Uterus (tissue), 4 donors: Measurements from ENCODE around the gene TNS1. TPM values are rescaled to one million over a fixed set of nuclear protein-coding genes. Genes with fewer than 3 reads are reported as not detected.

Experiments
- DNase-seq, 2 donors: peaks; one replicate each; pipeline ENCODE4 v3.0.0-alpha.2; 2019 to 2020
- H3K27ac ChIP-seq, 2 donors: fragments of 200-600 bp; sonication (generic); 1 replicate in 1 of 2; 2 replicates in 1 of 2; pipeline ENCODE4 v1.5.1; 2016 to 2018
- H3K27me3 ChIP-seq, 2 donors: fragments of 200-600 bp; sonication (generic); one replicate each; pipeline ENCODE4 v1.5.1; 2018 to 2019; ENCODE audit warnings: control low read depth in 1 of 2
- H3K36me3 ChIP-seq, 2 donors: fragments of 200-600 bp; sonication (generic); one replicate each; pipeline ENCODE4 v1.5.1; 2019; ENCODE audit warnings: control low read depth in 1 of 2
- H3K4me1 ChIP-seq, 2 donors: fragments of 200-600 bp; sonication (generic); one replicate each; pipeline ENCODE4 v1.5.1; 2018 to 2019; ENCODE audit warnings: control low read depth in 1 of 2
- H3K4me3 ChIP-seq, 2 donors: fragments of 200-600 bp; sonication (generic); 1 replicate in 1 of 2; 2 replicates in 1 of 2; pipeline ENCODE4 v1.5.1; 2018 to 2019; ENCODE audit warnings: mild to moderate bottlenecking in 1 of 2
- H3K9me3 ChIP-seq, 2 donors: fragments of 200-600 bp; sonication (generic); one replicate each; pipeline ENCODE4 v1.5.1; 2019; ENCODE audit warnings: control low read depth in 1 of 2
- POLR2A ChIP-seq, 2 donors: fragments of 450-650 bp; IDR thresholded peaks; one replicate each; pipeline ENCODE4 v1.6.1; 2016; ENCODE audit warnings: antibody characterized with exemption in 2 of 2, mild to moderate bottlenecking in 1 of 2, moderate library complexity in 1 of 2
- intact Hi-C: fragments of 100-400 bp; cut with DNase I; formaldehyde crosslinking; loops from one replicate; pipeline ENCODE4 v1.15.1; 2023; ENCODE audit warnings: low total_unique reads
- total RNA-seq, 4 donors: library from RNA; depleted of rRNA in 3 of 4; stranded (reverse); fragments of >200 nt in 3 of 4; gene quantifications; one replicate each; pipeline versions ENCODE4 v1.1.0 to v1.2.4, GENCODE V29; 2014 to 2023
- TF ChIP-seq, protein P1 (sequence below), 4 experiments: fragments of 200-600 bp in 2 of 4; fragments of 450-650 bp in 2 of 4; sonication (generic) in 2 of 4; IDR thresholded peaks; one replicate each; pipeline ENCODE4 v1.5.1; 2016 to 2019; ENCODE audit warnings: antibody characterized with exemption in 4 of 4, mild to moderate bottlenecking in 2 of 4, moderate library complexity in 1 of 4
- donor health status: DM: yes; HTN: yes; CAD: no.

TNS1 gene
- total RNA-seq, 4 donors from 2014 or later, result 144 to 1,338 (median 313) TPM

DNA sequence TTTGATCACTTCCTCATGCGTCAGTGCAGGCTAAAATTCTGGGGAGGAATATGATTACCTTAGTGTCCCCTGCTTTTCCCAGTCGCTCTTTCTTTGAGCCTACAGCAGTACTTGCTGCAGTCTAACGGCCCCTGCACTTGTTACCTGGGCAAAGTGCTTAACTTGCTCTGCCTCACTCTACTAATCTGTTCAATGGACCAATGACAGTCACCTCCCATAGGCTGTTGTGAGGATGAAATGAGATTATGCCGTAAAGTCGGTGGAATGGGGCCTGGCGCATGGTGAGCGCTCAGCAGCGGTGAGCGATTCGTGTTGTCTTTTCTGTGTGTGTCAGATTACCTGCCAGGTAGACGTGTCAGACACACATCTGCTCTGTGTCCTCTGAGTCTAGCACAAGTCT, 5.3 kb downstream of the TNS1 start:
- H3K4me1 ChIP-seq, result peaks cover 9 to 10% of the 10 kb centered on the region in 2 donors
- DNase-seq, result no peak
- TF ChIP-seq POLR2A (IDR thresholded peaks at IDR 0.05), result no peak
- TF ChIP-seq, protein P1, sequence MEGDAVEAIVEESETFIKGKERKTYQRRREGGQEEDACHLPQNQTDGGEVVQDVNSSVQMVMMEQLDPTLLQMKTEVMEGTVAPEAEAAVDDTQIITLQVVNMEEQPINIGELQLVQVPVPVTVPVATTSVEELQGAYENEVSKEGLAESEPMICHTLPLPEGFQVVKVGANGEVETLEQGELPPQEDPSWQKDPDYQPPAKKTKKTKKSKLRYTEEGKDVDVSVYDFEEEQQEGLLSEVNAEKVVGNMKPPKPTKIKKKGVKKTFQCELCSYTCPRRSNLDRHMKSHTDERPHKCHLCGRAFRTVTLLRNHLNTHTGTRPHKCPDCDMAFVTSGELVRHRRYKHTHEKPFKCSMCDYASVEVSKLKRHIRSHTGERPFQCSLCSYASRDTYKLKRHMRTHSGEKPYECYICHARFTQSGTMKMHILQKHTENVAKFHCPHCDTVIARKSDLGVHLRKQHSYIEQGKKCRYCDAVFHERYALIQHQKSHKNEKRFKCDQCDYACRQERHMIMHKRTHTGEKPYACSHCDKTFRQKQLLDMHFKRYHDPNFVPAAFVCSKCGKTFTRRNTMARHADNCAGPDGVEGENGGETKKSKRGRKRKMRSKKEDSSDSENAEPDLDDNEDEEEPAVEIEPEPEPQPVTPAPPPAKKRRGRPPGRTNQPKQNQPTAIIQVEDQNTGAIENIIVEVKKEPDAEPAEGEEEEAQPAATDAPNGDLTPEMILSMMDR (IDR thresholded peaks at IDR 0.05), result no peak
- H3K36me3 ChIP-seq, result no peaks in the 10 kb centered on the region
- H3K27ac ChIP-seq, result peak overlapping the region; percentile 65 to 78
- H3K9me3 ChIP-seq, result no peaks in the 10 kb centered on the region
- intact Hi-C loops, result loop anchor here (10.0 kb wide), 1 partner anchor 53 kb away; no protein-coding TSS in a partner anchor
- no peak overlapping the region for H3K4me3 ChIP-seq
- no peaks in the 10 kb centered on the region for H3K27me3 ChIP-seq

DNA sequence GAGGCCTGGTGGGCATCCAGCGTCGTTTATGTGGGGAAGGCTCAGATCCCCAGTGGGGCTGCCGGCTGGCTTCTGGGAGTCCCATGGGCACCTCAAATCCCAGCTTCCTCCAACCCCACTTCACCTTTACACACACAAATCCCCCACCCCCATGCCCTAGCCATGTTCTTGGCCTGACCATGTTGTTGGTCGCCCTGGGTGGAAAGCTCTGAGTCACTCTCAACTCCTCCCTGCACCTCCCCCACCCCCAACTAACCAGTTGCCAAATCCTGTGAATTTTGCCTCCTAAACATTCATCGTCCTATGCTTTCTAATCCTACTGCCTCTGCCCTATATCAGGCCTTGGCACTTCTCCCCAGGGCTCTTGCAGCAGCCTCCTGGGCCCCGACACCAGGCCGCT, 6.4 kb downstream of the TNS1 start:
- Histone ChIP-seq H3K27ac (peak overlapping the region; percentile 65 to 78), H3K9me3 (no peaks in the 10 kb centered on the region), H3K36me3 (no peaks in the 10 kb centered on the region), H3K4me3 (no peak overlapping the region), H3K27me3 (no peaks in the 10 kb centered on the region), H3K4me1 (peaks cover 9 to 10% of the 10 kb centered on the region in 2 donors)
- intact Hi-C loops, result loop anchor here (10.0 kb wide), 1 partner anchor 52 kb away; no protein-coding TSS in a partner anchor
- peak; percentile 71 to 82 for DNase-seq
- no peak for TF ChIP-seq POLR2A (IDR thresholded peaks at IDR 0.05)
- TF ChIP-seq, protein P1 (IDR thresholded peaks at IDR 0.05), result no peak

DNA sequence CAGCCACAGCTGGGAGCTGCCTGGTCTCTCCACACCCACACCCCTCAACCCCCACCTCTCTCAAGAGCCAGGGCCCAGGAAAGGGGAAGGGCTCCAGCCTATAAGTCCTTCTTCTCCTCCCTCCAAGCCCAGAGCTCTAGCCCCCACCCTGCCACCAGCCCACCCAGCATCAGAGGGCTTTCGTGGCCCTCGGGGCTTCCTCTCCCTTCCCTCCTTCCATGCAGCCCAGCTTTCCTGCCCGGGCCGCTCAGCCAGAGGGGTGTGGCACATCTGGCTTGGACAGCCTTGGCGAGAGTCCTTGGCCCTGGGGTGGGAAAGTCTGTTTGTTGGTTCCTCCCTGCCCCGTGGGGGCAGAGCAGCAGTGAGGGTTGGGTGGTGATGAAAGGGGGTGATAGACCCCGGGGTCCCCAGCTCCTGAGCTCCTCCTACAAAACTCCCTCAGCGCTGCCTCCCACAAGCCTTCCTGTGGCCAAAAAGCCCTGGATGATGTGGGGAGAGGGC, 7.0 kb downstream of the TNS1 start:
- TF ChIP-seq POLR2A (IDR thresholded peaks at IDR 0.05), result no peak
- TF ChIP-seq, protein P1 (IDR thresholded peaks at IDR 0.05), result no peak
- H3K4me1 ChIP-seq, result peaks cover 9 to 10% of the 10 kb centered on the region in 2 donors
- DNase-seq, result peak; percentile 51 to 67
- no peaks in the 10 kb centered on the region for H3K27me3 ChIP-seq
- H3K27ac ChIP-seq, result peak overlapping the region; percentile 65 to 78
- intact Hi-C loops, result loop anchor here (10.0 kb wide), 1 partner anchor 51 kb away; no protein-coding TSS in a partner anchor
- H3K4me3 ChIP-seq, result no peak overlapping the region
- no peaks in the 10 kb centered on the region for H3K9me3 ChIP-seq
- H3K36me3 ChIP-seq, result no peaks in the 10 kb centered on the region

DNA sequence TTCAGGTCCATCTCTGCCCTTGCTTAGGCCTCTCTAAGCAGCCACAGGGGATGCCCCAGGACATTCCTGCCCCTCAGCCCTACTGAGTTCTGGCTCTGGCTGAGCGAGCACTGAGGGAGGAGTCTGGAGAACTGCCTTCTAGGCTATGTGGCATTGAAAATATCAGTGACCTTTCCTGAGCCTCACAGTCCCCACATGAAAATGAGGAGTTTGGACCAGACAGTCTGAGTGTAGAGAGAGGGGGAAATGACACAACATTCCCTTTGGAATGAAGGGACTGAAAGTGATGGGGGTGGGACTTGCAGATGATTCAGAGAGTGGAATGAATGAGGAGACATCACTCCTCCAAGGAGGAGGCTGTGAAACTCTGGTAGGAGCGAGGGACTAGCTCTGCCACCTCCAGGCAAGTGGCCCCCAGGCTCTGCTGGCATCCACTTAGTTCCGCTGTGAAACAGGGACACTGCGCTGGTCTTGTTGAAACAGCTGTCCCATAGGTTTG, 8.0 kb downstream of the TNS1 start:
- Histone ChIP-seq H3K27me3 (no peaks in the 10 kb centered on the region), H3K36me3 (no peaks in the 10 kb centered on the region), H3K27ac (peak overlapping the region; percentile 65 to 78), H3K4me3 (no peak overlapping the region), H3K9me3 (no peaks in the 10 kb centered on the region), H3K4me1 (peaks cover 9 to 10% of the 10 kb centered on the region in 2 donors)
- no peak for TF ChIP-seq POLR2A (IDR thresholded peaks at IDR 0.05)
- TF ChIP-seq, protein P1 (IDR thresholded peaks at IDR 0.05), result no peak
- DNase-seq, result no peak
- intact Hi-C loops, result loop anchor here (5.0 to 10.0 kb wide), 2 partner anchors 50 to 208 kb away; no protein-coding TSS in a partner anchor

DNA sequence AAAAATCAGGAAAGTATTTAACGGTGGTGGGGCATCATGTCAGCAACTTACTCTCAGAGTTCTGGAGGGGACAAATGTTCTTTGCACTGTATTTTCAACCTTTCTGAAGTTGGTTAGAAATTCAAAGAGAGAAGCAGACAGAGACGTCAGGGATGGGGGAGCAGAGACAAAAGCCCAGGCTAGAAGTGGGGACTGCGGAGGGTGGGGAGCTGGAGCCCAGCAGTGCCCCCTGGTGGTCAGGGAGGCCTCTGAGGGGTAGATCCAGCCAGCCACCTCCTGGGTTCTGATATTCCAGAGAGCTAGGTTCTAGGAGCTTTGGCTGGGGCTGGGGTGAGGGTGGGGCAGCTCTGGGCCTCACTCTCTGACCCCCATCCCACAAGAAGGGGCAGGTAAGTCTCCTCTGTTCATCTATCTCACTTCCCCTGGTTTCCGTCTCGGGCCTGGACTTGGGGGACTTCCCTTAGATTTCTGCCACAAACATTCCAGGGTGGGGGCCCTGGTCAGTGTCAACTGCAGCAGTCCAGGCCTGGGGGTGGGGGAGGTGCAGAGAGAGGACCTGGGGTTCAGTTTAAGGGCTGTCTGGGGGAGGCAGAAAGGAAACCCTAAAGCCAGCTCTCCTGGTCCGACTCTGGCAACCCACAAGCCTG, 8.9 kb downstream of the TNS1 start:
- H3K27ac ChIP-seq, result peak overlapping the region; percentile 65 to 78
- H3K27me3 ChIP-seq, result no peaks in the 10 kb centered on the region
- TF ChIP-seq, protein P1 (IDR thresholded peaks at IDR 0.05), result peak; percentile 60 to 77 (median 70)
- no peak for TF ChIP-seq POLR2A (IDR thresholded peaks at IDR 0.05)
- DNase-seq, result peak; percentile 69
- intact Hi-C loops, result loop anchor here (5.0 to 10.0 kb wide), 2 partner anchors 49 to 207 kb away; no protein-coding TSS in a partner anchor
- no peaks in the 10 kb centered on the region for H3K9me3 ChIP-seq
- no peaks in the 10 kb centered on the region for H3K36me3 ChIP-seq
- no peak overlapping the region for H3K4me3 ChIP-seq
- peaks cover 6 to 9% of the 10 kb centered on the region in 2 donors for H3K4me1 ChIP-seq
